Adrenal gland (tissue), 5 donors: ENCODE results near the gene LGALS3BP.
"Not testable (repeated sequence)": the region's sequence is repeated elsewhere in the genome, so short reads cannot be mapped to it uniquely, and the experiment has no call there.

Experiments
- CTCF ChIP-seq, 6 experiments: fragments of 450-650 bp in 4 of 6; fragments of 200-600 bp in 2 of 6; sonication (generic) in 1 of 6; IDR thresholded peaks; 1 replicate in 5 of 6; 2 replicates in 1 of 6; pipeline versions ENCODE4 v1.5.1 to v1.8.0; 2016 to 2021; ENCODE audit warnings: antibody characterized with exemption in 6 of 6, mild to moderate bottlenecking in 2 of 6, moderate library complexity in 1 of 6
- POLR2A ChIP-seq, 2 donors: fragments of 450-650 bp; IDR thresholded peaks; one replicate each; pipeline ENCODE4 v1.6.1; 2017; ENCODE audit warnings: antibody characterized with exemption in 2 of 2, mild to moderate bottlenecking in 2 of 2, moderate library complexity in 1 of 2
- donor health status: DM: no; HTN: no; CAD: no.

- not testable (repeated sequence) for TF ChIP-seq CTCF, POLR2A (IDR thresholded peaks at IDR 0.05)
Measured at GRCh38 chr17:78945455-78945854, 34.3 kb downstream of the LGALS3BP start.
